Measurements from ENCODE around the gene ZDHHC13. TPM values are rescaled to one million over a fixed set of nuclear protein-coding genes. Genes with fewer than 3 reads are reported as not detected.

ZDHHC13 gene
- total RNA-seq, 1 donor: 20.3 TPM

- no peak for DNase-seq (ENCODE audit: low read depth)
- H3K4me3 ChIP-seq (ENCODE audit: low read depth, low read length): no peak overlapping the region
- TF ChIP-seq CTCF (IDR thresholded peaks at IDR 0.05; ENCODE audit: insufficient read depth, low read depth, low read length): no peak
Measured at GRCh38 chr11:19094859-19095258, 22.1 kb upstream of the ZDHHC13 start.

GRCh38 chr11:19099093-19099492 lies 17.9 kb upstream of the ZDHHC13 start:
- H3K4me3 ChIP-seq (ENCODE audit: low read depth, low read length): no peak overlapping the region
- DNase-seq (ENCODE audit: low read depth): no peak
- no peak for TF ChIP-seq CTCF (IDR thresholded peaks at IDR 0.05; ENCODE audit: insufficient read depth, low read depth, low read length)

- no peak overlapping the region for H3K4me3 ChIP-seq (ENCODE audit: low read depth, low read length)
- no peak for TF ChIP-seq CTCF (IDR thresholded peaks at IDR 0.05; ENCODE audit: insufficient read depth, low read depth, low read length)
- DNase-seq (ENCODE audit: low read depth): no peak
Measured at GRCh38 chr11:19100885-19101284, 16.1 kb upstream of the ZDHHC13 start.

GRCh38 chr11:19101796-19102520 lies 15.0 kb upstream of the ZDHHC13 start:
- TF ChIP-seq CTCF (IDR thresholded peaks at IDR 0.05; ENCODE audit: insufficient read depth, low read depth, low read length): no peak
- no peak for DNase-seq (ENCODE audit: low read depth)
- H3K4me3 ChIP-seq (ENCODE audit: low read depth, low read length): no peak overlapping the region

- DNase-seq (ENCODE audit: low read depth): no peak
- H3K4me3 ChIP-seq (ENCODE audit: low read depth, low read length): no peak overlapping the region
- TF ChIP-seq CTCF (IDR thresholded peaks at IDR 0.05; ENCODE audit: insufficient read depth, low read depth, low read length): no peak
Measured at GRCh38 chr11:19102521-19102900, 14.5 kb upstream of the ZDHHC13 start.

GRCh38 chr11:19105011-19105410 lies 12.0 kb upstream of the ZDHHC13 start:
- H3K4me3 ChIP-seq (ENCODE audit: low read depth, low read length): no peak overlapping the region
- no peak for TF ChIP-seq CTCF (IDR thresholded peaks at IDR 0.05; ENCODE audit: insufficient read depth, low read depth, low read length)
- no peak for DNase-seq (ENCODE audit: low read depth)

GRCh38 chr11:19107125-19107524 lies 9.8 kb upstream of the ZDHHC13 start:
- DNase-seq (ENCODE audit: low read depth): no peak
- TF ChIP-seq CTCF (IDR thresholded peaks at IDR 0.05; ENCODE audit: insufficient read depth, low read depth, low read length): no peak
- H3K4me3 ChIP-seq (ENCODE audit: low read depth, low read length): no peak overlapping the region
